GM23338 (cell line): ENCODE data around the gene ATOSA. TPM values are rescaled to one million over a fixed set of nuclear protein-coding genes. Genes with fewer than 3 reads are reported as not detected.

Experiments
- ATAC-seq: fragments of 200-7000 bp; cut with Tn5 transposase; 3 replicates; pipeline ENCODE4 v1.9.1; 2020
- DNase-seq: peaks from one replicate; pipeline ENCODE4 v3.0.0-alpha.2; 2015; ENCODE audit warnings: low spot score
- H2AFZ ChIP-seq: fragments of 200-600 bp; sonication (generic); 2 replicates; pipeline ENCODE4 v1.8.0; 2016; ENCODE audit warnings: antibody characterized with exemption, mild to moderate bottlenecking, moderate library complexity
- H3F3A ChIP-seq: fragments of 200-600 bp; sonication (generic); replicated peaks from 2 replicates; pipeline ENCODE4 v1.8.0; 2017; ENCODE audit warnings: antibody characterized with exemption, mixed run types, low read depth
- H3K27ac ChIP-seq: fragments of 200-600 bp; sonication (generic); 2 replicates; pipeline ENCODE4 v1.6.1; 2016; ENCODE audit warnings: low read depth
- H3K27me3 ChIP-seq: fragments of 200-600 bp; sonication (generic); 2 replicates; pipeline ENCODE4 v1.8.0; 2016; ENCODE audit warnings: mild to moderate bottlenecking, mixed run types, moderate library complexity; ENCODE audit not compliant: insufficient read depth
- H3K36me3 ChIP-seq: fragments of 200-600 bp; sonication (generic); 2 replicates; pipeline ENCODE4 v1.8.0; 2016; ENCODE audit warnings: mild to moderate bottlenecking; ENCODE audit not compliant: insufficient read depth
- H3K4me1 ChIP-seq: fragments of 200-600 bp; sonication (generic); 2 replicates; pipeline ENCODE4 v1.8.0; 2016; ENCODE audit warnings: mild to moderate bottlenecking, moderate library complexity; ENCODE audit not compliant: insufficient read depth
- H3K4me2 ChIP-seq: fragments of 200-600 bp; sonication (generic); 2 replicates; pipeline ENCODE4 v1.7.1; 2017; ENCODE audit warnings: mixed run types
- H3K4me3 ChIP-seq: fragments of 200-600 bp; sonication (generic); 2 replicates; pipeline ENCODE4 v1.6.1; 2016; ENCODE audit warnings: mixed run types
- H3K79me2 ChIP-seq: fragments of 200-600 bp; sonication (generic); replicated peaks from 2 replicates; pipeline ENCODE4 v1.8.0; 2017; ENCODE audit warnings: mild to moderate bottlenecking; ENCODE audit not compliant: insufficient read depth
- H3K9me2 ChIP-seq: fragments of 200-600 bp; sonication (generic); 2 replicates; pipeline ENCODE4 v1.8.0; 2017; ENCODE audit not compliant: insufficient read depth
- H4K20me1 ChIP-seq: fragments of 200-600 bp; sonication (generic); replicated peaks from 2 replicates; pipeline ENCODE4 v1.8.0; 2017; ENCODE audit warnings: mild to moderate bottlenecking; ENCODE audit not compliant: insufficient read depth
- H3K27ac Mint-ChIP-seq: 2 replicates; pipeline ENCODE4 v1.8.0; 2020; ENCODE audit warnings: inconsistent platforms, mild to moderate bottlenecking, moderate library complexity, mixed read lengths
- H3K27me3 Mint-ChIP-seq: 3 replicates; pipeline ENCODE4 v1.8.0; 2022; ENCODE audit warnings: low read depth, mild to moderate bottlenecking, moderate library complexity, mixed read lengths, inconsistent platforms; ENCODE audit not compliant: insufficient read depth, poor library complexity
- H3K36me3 Mint-ChIP-seq: 3 replicates; pipeline ENCODE4 v1.8.0; 2021; ENCODE audit warnings: low read depth, mild to moderate bottlenecking, inconsistent platforms, moderate library complexity, mixed read lengths
- H3K4me1 Mint-ChIP-seq: 3 replicates; pipeline ENCODE4 v1.8.0; 2020; ENCODE audit warnings: mild to moderate bottlenecking, inconsistent platforms, mixed read lengths
- H3K4me3 Mint-ChIP-seq: 3 replicates; pipeline ENCODE4 v1.8.0; 2021; ENCODE audit warnings: moderate library complexity, mild to moderate bottlenecking, inconsistent platforms, mixed read lengths
- H3K9me3 Mint-ChIP-seq: 3 replicates; pipeline ENCODE4 v1.8.0; 2020; ENCODE audit warnings: moderate library complexity, mild to moderate bottlenecking, inconsistent platforms, mixed read lengths
- ETS1 ChIP-seq: IDR thresholded peaks from 2 replicates; pipeline ENCODE4 v1.6.1; 2016; ENCODE audit warnings: antibody characterized with exemption
- EZH2phosphoT487 ChIP-seq: fragments of 200-600 bp; sonication (generic); IDR thresholded peaks from one replicate; pipeline ENCODE4 v1.8.1; 2018; ENCODE audit warnings: antibody characterized with exemption; ENCODE audit not compliant: unreplicated experiment
- JUNB ChIP-seq: IDR thresholded peaks from one replicate; pipeline ENCODE4 v1.6.1; 2016; ENCODE audit warnings: antibody characterized with exemption; ENCODE audit not compliant: unreplicated experiment
- NANOG ChIP-seq: IDR thresholded peaks from 2 replicates; pipeline ENCODE4 v1.6.1; 2016; ENCODE audit warnings: antibody characterized with exemption, borderline replicate concordance
- ZNF462 ChIP-seq: fragments of 250-450 bp; sonication (Bioruptor Pico); IDR thresholded peaks from 2 replicates; pipeline ENCODE4 v1.5.0; 2020; ENCODE audit warnings: mild to moderate bottlenecking, moderate library complexity
- polyA plus RNA-seq: library from polyadenylated mRNA; unstranded; fragments of >200 nt; fragmentation: Nextera tagmentation; extraction: Ambion mirVana; gene quantifications from 2 replicates; pipeline ENCODE4 v1.2.1, GENCODE V29; 2016
- total RNA-seq: library from RNA; depleted of rRNA; stranded (reverse); fragments of >200 nt; shearing (Covaris generic); gene quantifications from 2 replicates; pipeline ENCODE4 v1.2.3, GENCODE V29; 2014

ATOSA gene
- total and polyA plus RNA-seq, 2 experiments from 2014 or later, result 6.2 to 14.0 TPM

GRCh38 chr15:52673734-52674133 lies 5.5 kb downstream of the ATOSA start:
- no peaks in the 10 kb centered on the region for H3K36me3 ChIP-seq
- H3K4me3 Mint-ChIP-seq, result no peak overlapping the region
- peaks cover 1% of the 10 kb centered on the region for H3K27me3 Mint-ChIP-seq

GRCh38 chr15:52673312-52673711 lies 5.9 kb downstream of the ATOSA start:
- no peak overlapping the region for H3K27ac Mint-ChIP-seq
- H3K4me1 ChIP-seq, result peaks cover 8% of the 10 kb centered on the region; the same call in 1 of the 2 replicates
- no peak overlapping the region for H2AFZ ChIP-seq
- H4K20me1 ChIP-seq, result no peaks in the 10 kb centered on the region
- H3K27ac ChIP-seq, result no peak overlapping the region; the same call in 1 of the 2 replicates
- H3K4me1 Mint-ChIP-seq, result peaks cover 19% of the 10 kb centered on the region
- H3K4me3 Mint-ChIP-seq, result no peak overlapping the region
- no peak for ATAC-seq
- H3K36me3 ChIP-seq, result no peaks in the 10 kb centered on the region
- H3K4me3 ChIP-seq, result no peak overlapping the region
- no peaks in the 10 kb centered on the region for H3K36me3 Mint-ChIP-seq
- no peaks in the 10 kb centered on the region for H3K27me3 Mint-ChIP-seq
- H3K9me3 Mint-ChIP-seq, result no peaks in the 10 kb centered on the region
- no peak overlapping the region for H3K4me2 ChIP-seq
- no peaks in the 10 kb centered on the region for H3K27me3 ChIP-seq
- no peak for TF ChIP-seq ETS1
- no peak for TF ChIP-seq ZNF462
- TF ChIP-seq EZH2phosphoT487, result no peak
- no peak for TF ChIP-seq JUNB
- H3K9me2 ChIP-seq, result no peaks in the 10 kb centered on the region
- H3K79me2 ChIP-seq, result no peaks in the 10 kb centered on the region
- no peak for DNase-seq
- no peaks in the 10 kb centered on the region for H3F3A ChIP-seq

More at GRCh38 chr15:52673734-52674133, 5.5 kb downstream of the ATOSA start:
- Histone ChIP-seq H3F3A (no peaks in the 10 kb centered on the region), H3K4me2 (no peak overlapping the region), H2AFZ (no peak overlapping the region), H4K20me1 (no peaks in the 10 kb centered on the region), H3K9me2 (no peaks in the 10 kb centered on the region), H3K4me3 (no peak overlapping the region), H3K27ac (no peak overlapping the region), H3K4me1 (peaks cover 8% of the 10 kb centered on the region; the same call in 1 of the 2 replicates), H3K79me2 (no peaks in the 10 kb centered on the region), H3K27me3 (no peaks in the 10 kb centered on the region)
- no peak for DNase-seq
- Mint-ChIP-seq H3K27ac (no peak overlapping the region), H3K4me1 (peaks cover 19% of the 10 kb centered on the region), H3K36me3 (no peaks in the 10 kb centered on the region), H3K9me3 (no peaks in the 10 kb centered on the region)
- no peak for ATAC-seq
- no peak for TF ChIP-seq NANOG
